ENCODE results near the gene CD274.
A peak's percentile ranks its signal among the peaks of the same experiment; 100 is the strongest.
"Not testable (repeated sequence)": the region's sequence is repeated elsewhere in the genome, so short reads cannot be mapped to it uniquely, and the experiment has no call there.

The CD274 gene

DNA sequence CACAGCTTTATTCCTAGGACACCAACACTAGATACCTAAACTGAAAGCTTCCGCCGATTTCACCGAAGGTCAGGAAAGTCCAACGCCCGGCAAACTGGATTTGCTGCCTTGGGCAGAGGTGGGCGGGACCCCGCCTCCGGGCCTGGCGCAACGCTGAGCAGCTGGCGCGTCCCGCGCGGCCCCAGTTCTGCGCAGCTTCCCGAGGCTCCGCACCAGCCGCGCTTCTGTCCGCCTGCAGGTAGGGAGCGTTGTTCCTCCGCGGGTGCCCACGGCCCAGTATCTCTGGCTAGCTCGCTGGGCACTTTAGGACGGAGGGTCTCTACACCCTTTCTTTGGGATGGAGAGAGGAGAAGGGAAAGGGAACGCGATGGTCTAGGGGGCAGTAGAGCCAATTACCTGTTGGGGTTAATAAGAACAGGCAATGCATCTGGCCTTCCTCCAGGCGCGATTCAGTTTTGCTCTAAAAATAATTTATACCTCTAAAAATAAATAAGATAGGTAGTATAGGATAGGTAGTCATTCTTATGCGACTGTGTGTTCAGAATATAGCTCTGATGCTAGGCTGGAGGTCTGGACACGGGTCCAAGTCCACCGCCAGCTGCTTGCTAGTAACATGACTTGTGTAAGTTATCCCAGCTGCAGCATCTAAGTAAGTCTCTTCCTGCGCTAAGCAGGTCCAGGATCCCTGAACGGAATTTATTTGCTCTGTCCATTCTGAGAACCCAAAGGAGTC lies at the start of gene CD274:
Gene CD274 (plus strand): TSS at position 184 of the 733 bp plus-strand sequence. CDS start 5,572 bp downstream, outside the sequence.
- DNase-seq (ENCODE audit: low read depth), result peak; percentile 21

DNA sequence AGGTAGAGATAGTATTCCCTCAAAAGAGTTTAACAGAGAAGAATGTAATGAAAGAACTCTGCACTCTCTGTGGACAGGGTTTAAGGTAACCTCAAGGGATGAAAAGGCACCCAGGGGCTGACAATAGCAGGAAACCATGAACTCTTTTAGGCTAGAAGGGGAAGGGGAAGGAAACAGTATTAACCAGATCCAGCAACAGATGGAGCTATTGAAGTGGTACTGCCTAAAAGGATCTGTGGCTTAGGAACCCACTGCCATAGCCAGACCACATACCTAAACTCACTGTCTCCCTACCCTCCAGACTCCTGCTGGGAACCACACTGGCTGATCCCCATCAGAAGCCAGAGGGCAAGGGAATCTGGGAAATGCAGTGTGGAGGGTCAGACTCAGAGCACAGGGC lies 48.1 kb upstream of the CD274 start:
- DNase-seq (ENCODE audit: low read depth), result no peak

DNA sequence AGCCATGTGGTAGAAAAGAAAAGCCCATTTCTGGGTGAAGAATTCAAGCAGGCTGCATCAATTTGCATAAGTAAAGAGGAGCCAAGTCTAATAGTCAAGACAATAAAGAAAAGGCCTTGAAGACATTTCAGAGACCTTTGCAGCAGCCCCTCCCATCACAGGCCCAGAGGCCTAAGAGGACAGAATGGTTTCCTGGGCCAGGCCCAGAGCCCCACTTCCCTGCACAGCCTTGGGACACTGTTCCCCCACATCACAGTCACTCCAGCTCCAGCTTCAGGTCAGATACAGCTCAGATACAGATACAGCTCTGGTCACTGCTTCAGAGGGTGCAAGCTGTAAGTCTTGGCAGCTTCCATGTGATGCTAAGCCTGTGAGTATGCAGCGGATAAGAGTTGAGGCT lies 41.7 kb upstream of the CD274 start:
- no peak for DNase-seq (ENCODE audit: low read depth)

DNA sequence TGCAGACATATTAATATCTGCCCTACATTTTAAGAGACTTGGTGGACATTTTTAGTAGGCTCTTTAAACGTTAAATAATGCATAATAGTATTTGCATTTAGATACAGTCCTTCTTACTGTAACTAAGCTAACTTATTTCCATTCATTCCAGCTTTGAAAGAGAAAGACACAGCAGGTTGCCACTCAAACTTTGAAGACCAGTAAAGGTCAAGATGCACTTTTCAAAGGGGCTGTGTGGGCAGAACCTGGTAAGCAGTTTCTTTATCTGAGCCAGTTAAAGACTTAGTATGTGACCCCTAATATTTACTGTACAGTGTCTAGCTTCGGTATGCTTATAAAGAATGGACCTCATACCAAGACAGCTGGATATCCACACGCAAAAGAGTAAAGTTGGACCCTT lies 33.4 kb upstream of the CD274 start:
- no peak for DNase-seq (ENCODE audit: low read depth)

DNA sequence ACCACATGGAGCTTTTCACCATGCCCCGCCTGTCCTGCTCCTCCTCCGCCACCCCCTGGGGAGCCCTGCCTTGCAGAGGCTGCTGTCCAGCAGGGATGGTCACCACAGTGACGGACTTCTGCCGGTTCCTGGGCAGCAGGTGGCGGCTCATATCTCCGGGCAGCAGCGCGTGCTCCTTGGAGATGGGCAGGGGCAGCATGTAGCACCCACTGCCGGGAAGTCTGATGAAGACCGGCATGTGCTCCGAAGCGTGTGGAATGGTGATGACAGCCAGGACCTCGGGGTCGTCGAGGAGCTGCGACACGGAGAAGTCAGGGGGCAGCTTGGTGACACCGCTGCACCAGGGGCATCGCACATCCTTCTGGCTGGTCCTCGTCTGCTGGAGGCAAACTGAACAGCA lies 31.9 kb upstream of the CD274 start:
- DNase-seq (ENCODE audit: low read depth), result no peak

DNA sequence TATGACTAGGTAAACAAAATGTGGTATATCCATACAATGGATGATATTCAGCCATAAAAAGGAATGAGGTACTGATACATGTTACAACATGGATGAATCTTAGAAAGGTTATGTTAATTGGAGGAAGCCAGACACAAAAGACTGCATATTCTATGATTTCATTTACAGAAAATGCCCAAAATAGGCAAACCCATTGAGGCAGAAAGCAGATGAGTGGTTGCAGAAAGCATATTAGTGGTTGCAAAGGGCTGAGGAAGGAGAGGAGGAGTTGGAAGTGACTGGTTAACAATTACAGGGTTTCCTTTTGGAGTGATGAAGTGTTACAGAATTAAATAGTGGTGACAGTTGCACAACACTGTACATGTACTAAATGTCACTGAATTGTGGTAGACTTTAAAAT lies 30.4 kb upstream of the CD274 start:
- no peak for DNase-seq (ENCODE audit: low read depth)

DNA sequence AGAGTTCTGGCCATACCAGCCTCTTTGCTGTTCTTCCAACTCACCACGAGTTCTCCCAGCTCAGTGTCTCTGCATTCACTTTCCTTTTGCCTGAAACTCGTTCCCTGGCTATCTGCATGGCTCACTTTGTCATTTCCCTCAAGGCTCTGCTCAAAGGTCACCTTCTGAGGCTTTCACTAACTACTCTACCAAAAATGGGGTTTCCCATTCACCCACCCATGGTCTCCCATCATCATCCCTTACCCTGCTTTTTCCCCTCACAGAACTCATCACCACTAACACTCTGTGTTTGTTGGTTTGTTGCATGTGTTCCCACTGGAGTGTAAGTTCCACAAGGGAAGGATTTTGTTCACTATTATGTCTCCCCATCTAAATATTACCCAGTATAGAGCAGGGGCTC lies 29.2 kb upstream of the CD274 start:
- no peak for DNase-seq (ENCODE audit: low read depth)

DNA sequence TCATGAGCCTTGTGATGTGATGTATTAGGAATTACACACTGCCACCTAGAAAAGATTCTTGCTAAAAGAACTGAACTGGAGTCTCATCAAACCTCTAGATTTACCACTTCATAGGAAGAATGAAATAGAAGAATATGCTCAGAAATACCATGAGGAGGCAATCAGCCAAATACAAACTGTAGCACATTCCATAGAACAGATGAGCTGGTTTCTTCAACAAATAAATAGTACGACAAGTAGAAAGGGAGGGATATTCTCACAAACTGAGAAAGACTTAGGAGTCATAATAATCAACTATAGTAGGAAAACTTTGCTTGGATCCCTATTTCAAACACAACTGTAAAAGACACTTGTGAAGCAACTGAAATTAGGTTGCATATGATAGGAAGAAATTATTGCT lies 28.1 kb upstream of the CD274 start:
- no peak for DNase-seq (ENCODE audit: low read depth)

DNA sequence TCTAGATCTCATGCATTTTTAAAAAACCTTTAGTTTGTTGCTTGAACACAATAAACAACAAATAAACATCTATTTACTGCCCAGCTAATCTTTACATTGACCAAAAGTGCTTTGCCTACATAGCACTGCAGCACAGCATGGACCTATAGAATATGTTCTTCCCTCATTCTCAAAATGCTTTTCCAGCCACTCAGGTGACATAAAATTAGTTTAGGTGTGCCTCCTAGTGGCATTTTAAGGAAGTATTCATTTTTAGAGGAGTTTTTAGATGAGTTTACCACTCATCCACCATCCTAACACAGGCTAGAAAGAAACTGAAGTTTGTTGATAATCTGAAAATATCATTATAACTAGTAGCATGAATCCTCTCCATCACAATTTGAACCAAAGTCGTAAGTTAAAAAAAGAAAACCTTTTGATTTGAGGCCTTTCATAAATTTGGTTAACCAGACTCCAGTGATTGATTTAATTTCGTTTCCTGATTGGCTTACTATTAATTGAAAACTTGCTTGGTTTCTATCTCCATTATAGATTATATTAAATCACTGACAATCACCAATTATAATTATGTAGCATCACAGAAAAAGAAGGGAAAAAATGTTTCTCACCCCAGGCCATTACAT lies 25.2 kb upstream of the CD274 start:
- DNase-seq (ENCODE audit: low read depth), result no peak

DNA sequence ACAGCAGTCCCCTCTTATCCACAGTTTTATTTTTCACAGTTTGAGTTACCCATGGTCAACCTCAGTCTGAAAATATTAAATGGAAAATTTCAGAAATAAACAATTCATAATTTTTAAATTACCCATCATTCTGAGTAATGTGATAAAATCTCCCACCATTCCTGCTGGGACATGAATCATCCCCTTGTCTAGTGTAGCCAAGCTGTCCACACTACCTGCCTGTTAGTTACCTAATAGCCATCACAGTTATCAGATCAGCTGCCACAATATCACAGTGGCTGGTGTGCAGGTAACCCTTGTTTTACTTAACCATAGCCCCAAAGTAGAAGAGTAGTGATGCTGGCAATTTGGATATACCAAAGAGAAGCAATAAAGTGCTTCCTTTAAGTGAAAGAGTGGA lies 23.3 kb upstream of the CD274 start:
- no peak for DNase-seq (ENCODE audit: low read depth)

DNA sequence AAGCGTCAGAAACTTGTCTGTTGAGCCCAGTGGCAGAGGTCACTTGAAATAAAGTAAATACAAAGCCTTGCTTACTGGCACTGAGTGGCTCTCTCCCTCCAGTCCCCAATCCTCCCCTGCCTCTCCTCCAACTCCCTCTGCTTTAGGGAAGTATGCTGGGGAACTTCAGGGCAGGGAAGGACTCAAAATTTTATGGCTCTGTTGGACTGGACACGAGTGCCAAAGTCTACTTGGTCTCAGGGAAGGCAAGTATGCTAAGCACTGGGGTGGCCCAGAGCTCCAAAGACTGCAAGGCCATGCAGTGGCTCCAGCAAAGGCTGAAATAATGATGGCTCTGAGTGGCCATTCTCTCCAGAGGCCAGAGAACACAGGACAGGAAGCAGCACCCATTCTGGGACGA lies 22.2 kb upstream of the CD274 start:
- DNase-seq (ENCODE audit: low read depth), result no peak

DNA sequence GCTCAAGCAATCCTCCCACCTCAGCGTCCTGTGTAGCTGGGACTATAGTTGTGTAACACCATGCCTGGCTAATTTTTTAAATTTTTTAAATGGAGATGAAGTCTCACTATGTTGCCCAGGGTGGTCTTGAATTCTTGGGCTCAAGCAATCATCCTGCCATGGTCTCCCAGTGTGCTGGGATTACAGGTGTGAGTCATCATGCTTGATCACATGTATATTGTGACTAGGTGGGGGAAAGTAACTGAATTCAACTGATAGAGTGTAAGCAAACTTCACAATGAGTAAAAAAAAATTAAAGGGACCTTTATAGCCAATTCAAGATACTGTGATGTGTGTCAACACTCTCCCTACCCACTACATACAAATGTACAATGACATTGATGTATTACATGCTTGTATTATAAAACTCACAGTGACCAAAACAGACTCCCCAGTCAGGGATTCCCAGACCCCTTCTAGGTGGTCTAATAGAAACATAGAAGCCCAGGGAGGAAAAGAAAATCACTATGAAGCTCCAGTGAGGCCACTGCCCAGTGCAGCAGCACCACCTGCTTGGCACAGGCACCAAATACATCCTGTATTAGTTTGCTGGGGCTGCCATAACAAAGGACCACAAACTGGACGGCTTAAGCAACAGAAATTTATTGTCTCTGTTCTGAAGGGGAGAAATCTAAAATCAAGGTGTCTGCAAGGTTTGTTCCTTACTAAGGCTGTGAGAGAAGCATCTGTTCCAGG lies 21.4 kb upstream of the CD274 start:
- DNase-seq (ENCODE audit: low read depth), result no peak

DNA sequence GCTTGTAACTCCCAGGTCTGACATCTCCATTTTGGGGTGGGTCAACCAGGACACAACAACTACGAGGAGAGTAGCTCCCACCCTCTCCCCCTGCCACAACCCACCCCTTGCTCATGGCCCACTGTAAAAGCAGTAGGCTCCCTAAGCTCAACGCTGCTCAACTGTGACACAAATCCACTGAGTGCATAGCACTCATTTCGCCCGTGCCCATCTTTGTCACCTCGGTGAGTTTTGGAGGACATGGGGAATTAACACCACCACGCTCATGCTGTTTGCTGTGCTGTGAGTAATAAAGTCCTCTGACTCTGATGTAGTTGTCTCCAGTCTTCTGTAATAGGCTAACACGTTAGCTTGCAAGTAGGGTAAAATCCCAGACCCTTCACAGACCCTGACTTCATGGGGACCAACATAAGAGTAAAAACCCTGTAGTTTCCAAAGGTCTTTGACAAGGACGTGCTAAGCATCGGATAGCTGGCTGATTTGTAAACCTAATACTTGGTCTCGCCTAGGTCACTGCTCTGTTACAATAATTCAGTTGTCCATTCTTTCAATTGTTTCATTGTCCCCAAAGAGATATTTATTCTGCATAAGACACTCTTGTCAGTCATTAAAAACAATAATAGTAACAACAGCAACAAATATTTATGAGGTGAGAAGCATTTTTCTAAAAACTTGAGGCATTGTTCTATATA lies 20.3 kb upstream of the CD274 start:
- no peak for DNase-seq (ENCODE audit: low read depth)

DNA sequence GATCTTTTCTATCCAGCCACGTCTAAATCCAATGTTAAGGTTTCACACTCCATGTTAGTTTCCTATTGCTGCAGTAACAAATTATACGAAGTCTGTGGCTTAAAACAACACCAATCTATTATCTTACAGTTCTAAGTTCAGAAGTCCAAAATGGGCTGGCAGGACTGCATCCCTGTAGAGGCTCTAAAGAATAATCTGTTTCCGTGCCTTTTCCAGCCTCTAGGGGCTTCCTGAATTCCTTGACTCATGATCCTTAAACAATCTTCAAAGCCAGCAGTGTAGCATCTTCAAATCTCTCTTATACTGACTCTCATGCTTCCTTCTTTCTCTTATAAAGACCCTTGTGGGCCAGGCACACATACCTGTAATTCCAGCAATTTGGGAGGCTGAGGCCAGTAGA lies 19.4 kb upstream of the CD274 start:
- DNase-seq (ENCODE audit: low read depth), result no peak

DNA sequence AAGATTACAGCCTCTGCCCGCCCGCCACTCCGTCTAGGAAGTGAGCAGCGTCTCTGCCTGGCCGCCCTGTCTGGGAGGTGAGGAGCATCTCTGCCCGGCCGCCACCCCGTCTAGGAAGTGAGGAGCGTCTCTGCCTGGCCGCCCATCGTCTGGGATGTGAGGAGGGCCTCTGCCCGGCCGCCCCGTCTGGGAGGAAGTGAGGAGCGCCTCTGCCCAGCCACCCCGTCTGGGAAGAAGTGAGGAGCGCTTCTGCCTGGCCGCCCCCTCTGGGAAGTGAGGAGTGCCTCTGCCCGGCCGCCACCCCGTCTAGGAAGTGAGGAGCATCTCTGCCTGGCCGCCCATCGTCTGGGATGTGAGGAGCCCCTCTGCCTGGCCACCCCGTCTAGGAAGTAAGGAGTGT lies 17.5 kb upstream of the CD274 start:
- not testable (repeated sequence) for DNase-seq (ENCODE audit: low read depth)

DNA sequence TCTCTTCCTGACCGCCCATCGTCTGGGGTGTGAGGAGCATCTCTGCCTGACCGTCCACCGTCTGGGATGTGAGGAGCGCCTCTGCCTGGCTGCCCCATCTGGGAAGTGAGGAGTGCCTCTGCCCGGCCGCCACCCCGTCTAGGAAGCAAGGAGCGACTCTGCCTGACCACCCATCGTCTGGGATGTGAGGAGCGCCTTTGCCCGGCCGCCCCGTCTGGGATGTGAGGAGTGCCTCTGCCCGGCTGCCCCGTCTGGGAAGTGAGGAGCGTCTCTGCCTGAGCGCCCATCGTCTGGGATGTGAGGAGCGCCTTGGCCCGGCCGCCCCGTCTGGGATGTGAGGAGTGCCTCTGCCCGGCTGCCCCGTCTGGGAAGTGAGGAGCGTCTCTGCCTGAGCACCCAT lies 17.0 kb upstream of the CD274 start:
- DNase-seq (ENCODE audit: low read depth), result not testable (repeated sequence)

DNA sequence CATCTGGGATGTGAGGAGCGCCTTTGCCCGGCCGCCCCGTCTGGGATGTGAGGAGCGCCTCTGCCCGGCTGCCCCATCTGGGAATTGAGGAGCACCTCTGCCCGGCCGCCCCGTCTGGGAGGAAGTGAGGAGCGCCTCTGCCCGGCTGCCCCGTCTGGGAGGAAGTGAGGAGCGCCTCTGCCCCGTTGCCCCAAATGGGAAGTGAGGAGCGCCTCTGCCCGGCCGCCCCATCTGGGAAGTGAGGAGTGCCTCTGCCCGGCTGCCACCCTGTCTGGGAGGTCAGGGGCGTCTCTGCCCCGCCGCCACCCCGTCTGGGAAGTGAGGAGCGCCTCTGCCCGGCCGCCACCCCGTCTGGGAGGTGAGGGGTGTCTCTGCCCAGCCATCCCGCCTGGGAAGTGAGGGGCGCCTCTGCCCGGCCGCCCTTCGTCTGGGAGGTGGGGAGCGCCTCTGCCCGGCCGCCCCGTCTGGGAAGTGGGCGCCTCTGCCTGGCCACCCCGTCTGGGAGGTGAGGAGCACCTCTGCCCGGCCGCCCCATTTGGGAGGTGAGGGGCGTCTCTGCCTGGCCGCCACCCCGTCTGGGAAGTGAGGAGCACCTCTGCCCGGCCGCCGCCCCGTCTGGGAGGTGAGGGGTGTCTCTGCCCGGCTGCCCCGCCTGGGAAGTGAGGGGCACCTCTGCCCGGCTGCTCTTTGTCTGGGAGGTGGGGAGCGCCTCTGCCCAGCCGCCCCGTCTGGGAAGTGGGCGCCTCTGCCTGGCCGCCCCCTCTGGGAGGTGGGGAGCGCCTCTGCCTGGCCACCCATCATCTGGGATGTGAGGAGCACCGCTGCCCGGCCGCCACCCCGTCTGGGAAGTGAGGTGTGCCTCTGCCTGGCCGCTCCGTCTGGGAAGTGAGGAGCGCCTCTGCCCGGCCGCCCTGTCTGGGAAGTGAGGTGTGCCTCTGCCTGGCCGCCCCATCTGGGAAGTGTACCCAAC lies 16.2 kb upstream of the CD274 start:
- DNase-seq (ENCODE audit: low read depth), result not testable (repeated sequence)

DNA sequence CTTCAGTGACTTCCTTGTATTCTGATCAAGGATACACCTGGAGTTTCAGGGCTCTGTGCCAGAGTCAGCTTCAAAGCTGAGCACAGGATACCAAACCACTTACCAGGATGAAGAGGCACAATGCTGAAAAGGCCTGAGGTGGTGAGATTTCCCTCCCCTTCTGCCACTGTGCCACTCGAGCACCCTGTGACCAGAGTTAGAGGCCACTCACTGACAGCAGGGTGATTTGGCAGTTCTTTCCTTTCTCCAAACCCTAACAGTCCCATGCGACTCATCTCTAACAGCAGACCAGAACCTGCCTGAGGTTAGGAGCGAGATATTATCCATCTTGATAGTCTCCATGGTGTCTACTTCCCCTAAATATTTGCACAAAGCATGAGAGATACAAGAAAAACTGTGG lies 14.4 kb upstream of the CD274 start:
- DNase-seq (ENCODE audit: low read depth), result no peak

DNA sequence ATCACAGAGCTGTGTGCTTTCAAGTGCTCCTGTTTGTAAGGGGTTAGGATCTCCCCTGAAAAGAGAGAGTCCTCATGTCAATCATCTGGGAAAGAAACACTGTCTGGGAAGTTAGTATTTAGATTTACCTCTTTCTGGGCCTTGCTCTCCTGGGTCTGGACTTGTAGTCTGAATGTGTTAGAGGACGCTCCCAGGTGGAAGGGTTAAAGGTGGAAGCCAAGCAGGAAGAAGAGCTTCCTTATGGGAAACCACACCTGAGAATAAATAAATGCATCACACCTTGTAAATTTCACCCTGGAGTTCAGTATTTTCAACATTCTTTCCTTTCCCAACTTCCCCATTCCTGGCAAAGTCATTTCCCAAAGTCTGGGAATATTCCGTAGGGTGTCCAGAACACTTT lies 13.9 kb upstream of the CD274 start:
- DNase-seq (ENCODE audit: low read depth), result no peak

DNA sequence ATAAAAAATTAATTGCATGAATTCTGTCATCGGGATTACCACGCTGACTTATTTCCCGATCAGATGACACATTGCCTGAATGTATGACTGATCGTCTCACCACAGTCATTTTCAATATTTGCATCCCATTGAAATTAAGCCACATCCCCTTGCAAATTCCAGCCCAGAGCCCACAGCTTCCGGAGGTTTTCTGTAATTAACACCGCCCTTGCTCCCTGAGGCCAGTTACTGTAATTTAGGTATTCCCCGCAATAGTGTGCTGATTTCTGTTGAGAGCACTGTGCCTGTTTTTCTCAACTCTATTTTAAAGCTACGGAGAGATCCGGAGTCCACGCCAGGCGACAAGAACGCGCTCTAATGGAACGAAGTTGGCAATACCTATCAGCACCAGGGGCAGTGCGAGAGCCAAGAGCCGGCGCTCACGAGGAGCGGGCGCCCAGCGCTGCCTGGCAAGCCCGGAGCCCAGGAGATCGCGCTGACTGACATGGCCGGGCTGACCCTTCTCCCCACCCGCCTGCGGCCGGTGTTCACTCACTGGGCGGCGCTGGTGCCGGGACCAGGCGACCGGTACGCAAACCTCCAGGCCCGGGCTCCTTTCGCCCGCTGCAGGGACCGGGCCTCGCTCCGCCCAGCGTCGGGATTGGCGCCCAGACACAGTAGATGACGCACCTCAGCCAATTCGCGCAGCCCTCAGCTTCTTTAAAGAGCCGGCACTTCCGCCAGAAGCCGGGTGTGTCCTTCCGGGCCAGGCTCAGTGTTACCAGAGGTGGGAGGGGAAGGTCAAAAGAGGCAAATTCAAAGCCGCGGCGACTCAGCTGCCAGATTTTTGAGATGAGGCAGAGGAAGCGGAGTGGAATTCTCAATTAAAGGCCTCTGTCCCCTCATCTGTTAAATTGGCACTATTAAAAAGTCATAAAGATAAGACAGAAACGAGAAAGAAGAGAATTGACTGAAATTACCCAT lies 12.8 kb upstream of the CD274 start, which contains the start of gene PLGRKT:
Gene PLGRKT (minus strand): TSS at position 672 of the 963 bp plus-strand sequence. CDS start 5,948 bp downstream, outside the sequence.
- peak; percentile 52 for DNase-seq (ENCODE audit: low read depth)

Measured in CMK (cell line).